Measurements from ENCODE around the gene SLC9A7. TPM values are rescaled to one million over a fixed set of nuclear protein-coding genes. Genes with fewer than 3 reads are reported as not detected.

Gene SLC9A7
- total RNA-seq, 1 donor from 2014 or later, result 8.6 TPM

DNA sequence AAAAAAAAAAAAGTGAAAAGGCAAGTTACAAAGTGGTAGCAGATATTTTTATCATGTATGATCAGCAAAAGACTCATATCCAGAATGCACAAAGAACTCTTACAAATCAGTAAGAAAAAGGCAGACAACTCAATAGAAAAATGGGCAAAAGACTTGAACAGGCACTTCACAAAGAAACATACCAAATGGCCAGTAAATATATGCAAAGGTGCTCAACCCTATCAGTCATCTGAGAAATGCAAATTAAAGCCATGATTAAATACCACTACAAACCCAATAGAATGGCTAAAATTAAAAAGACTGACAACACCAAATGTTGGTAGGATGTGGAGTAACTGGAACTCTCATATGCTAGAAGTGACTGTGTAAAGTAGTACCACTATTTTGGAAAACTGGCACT is 140.0 kb downstream of the SLC9A7 start:
- DNase-seq (ENCODE audit: low spot score) (no peak), ATAC-seq (no peak)

DNA sequence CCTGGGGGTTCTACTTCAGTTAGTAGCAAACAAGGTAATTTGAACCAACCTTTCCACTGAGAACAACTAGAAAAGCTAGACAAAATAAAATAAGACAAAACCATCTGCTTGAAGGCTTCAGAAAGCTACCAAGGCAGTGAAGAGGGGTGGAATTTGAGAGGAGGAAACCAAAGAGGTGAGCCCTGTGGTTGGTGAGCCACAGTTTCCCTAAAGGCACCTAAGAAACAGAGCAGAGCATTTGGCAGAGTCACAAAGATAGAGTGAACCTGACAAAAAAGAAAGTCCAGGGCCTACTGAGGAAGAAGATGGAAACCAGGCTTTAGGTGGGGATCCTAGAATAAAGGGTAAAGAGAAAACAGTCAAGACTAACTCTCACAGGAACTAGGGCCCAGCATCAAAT is 141.0 kb downstream of the SLC9A7 start:
- no peak for DNase-seq (ENCODE audit: low spot score)
- ATAC-seq, result no peak

DNA sequence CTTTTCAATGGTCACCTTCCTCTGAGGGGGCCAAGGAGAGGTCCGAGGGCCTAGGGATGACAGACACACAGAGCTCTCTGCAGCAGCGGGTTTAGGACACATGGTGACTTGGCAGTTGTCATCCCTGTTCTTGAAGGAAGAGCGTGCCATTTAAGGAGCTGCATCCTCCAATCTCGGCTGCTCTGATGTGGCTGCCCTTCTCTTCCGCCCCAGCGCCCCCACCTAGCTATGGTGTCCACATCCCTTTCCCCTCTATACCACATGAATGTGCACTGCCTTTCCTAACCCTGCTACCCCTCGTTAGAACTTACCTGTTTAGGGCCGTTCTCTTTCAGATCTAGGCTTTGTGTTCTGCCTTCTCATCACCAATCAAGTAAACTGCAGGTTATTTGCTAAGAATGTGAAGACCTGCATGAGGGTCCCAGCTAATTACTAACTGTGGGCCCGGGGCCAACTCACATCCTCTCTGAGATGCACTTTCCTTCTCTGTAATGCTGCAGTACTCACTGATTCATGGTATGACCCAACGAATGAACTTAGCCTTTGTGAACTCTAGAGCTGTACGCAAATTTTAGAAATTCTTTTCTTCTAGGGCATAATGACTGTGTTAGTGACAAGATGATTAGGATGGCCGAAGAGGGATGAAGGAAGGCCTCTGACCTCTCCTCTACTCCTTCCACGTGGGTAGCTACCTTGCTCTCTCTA is 147.1 kb downstream of the SLC9A7 start:
- no peak for ATAC-seq
- DNase-seq (ENCODE audit: low spot score), result no peak

DNA sequence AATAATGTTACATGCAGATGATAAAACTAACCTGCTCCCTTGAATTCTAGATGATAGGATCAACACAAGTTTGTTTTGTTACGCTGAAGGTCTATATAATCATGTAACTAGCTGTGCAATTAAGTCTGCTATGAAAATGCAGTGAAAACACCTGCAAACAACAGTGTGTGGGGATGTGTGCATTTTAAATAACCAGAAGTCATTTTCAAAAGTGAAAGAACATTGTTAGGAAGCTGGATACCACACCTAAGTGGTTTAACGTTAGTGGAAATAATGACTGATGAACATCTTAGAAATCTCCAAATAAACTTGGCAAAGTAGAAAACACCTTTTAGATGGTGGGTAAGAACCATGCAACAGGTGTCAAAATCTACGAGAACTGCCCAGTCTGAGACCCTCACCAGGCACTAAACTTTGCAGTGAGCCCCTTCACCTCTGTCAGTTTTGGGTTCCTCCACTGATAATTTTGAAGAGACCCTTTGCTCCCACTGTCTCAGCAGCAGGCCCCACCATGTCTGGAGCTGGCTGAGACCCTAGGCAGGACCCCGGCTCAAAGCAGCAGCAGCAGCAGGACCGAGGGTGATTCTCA is 148.8 kb downstream of the SLC9A7 start:
- DNase-seq (ENCODE audit: low spot score) (no peak), ATAC-seq (no peak)

DNA sequence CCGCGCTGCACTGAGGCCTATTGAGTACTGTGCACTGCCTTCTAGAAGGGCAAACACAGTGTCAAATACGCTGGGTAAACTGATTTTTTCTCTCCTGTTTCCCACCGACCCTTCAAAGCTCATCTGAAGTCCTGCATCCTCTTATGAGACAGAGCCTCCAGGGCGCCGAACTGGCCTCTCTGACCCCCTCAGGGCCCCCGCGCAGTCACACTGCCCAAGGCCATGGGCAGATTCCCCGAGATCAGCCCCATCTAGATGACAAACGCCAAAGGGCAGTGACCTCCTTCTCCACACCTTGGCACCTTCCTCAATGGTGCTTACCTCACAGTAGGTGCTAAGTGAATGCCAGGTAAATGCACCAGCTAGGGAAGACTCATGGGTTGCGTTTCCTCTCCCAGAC is 151.0 kb downstream of the SLC9A7 start:
- no peak for ATAC-seq

DNA sequence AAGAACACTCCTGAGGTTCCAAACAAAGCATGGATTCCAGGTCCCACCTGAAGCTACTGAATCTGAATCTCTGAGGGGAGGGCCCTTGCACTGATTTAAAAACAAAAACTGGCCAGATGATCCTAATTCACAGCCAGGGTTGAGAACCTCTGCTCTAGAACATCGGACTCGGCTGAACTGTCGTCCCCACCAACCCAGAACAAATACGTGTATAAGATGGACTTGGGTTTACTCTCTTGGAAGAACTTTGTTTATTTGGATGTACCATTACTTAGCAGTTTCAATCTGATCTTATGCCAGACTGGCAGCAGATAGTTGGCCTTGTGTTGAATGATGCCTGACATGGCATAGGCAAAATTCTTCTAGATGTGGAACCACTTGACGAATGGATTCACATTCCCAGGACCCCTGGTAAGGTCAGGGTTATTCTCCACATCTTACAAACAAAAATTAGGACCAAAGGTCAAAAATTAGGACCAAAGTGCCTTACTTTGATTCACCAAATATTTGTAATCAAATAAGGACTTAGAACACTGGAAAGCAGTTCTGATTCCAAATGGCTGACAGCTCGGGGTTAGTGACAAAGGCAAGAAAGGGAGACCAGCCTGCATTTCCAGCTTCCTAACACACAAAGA is 156.3 kb downstream of the SLC9A7 start:
- ATAC-seq, result peak; percentile 74

More for the DNA sequence above, 151.0 kb downstream of the SLC9A7 start:
- DNase-seq (ENCODE audit: low spot score), result no peak

DNA sequence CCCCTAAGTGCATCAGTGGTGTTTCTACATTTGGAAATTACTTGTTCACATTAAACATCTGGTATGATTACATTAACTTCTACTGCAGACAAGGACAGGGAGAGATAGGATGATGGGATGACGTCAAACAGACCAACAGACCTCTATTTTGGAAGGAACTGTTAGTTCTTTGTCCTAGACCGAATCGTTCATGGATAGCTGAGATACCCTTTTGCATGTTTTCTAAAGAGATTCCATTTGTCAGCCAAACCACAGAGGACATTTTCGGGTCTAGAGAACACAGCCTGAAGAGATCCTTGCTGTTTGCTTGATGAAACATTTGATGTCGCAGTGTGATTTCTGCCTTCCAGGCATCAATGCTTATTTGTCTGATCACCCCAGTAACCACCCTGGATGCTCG is 157.6 kb downstream of the SLC9A7 start:
- ATAC-seq, result no peak
- DNase-seq (ENCODE audit: low spot score), result no peak

More for the DNA sequence above, 156.3 kb downstream of the SLC9A7 start:
- DNase-seq (ENCODE audit: low spot score), result peak; percentile 51

DNA sequence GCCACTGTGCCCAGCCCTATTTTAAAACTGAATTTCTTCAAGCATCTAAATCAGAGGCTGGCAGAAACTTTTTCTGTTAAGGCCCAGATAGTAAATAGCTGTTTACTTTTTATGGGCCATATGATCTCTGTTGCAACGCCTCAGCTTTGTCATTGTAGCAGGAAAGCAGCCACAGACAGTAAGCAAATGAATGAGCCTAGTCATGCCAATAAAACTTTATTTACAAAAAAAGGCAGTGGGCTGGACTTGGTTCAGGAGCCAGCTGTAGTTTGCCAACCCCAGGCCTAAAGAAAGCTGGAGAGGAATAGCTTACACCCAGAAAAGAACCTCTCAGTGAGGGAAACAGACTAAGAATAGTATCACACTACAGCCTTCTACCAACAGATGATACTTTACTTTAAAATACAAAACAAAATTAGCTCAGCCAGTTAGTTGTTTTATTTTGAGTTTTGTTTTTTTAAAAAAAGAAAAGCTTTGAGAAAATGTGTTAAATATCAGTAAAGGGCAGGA is 159.8 kb downstream of the SLC9A7 start:
- no peak for DNase-seq (ENCODE audit: low spot score)
- ATAC-seq, result no peak

DNA sequence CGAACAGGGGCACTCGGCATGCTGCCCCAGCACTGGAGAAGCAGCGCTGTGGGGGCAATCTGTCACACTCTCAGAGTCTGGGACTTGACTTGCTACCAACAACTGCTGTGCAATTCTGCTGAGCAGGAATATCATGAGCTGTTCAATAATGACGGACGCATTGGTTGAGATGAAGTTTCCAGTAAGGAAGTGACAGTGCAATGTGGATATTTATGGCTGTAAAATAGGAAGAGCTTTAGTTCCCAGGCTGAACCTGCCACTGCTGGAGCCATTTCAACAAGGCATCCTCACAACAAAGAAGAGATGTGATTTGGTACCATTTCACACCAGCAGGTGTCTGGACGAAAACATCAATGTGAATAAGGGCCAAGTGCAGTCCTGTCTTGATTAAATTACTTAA is 161.1 kb downstream of the SLC9A7 start:
- no peak for ATAC-seq
- DNase-seq (ENCODE audit: low spot score), result no peak

DNA sequence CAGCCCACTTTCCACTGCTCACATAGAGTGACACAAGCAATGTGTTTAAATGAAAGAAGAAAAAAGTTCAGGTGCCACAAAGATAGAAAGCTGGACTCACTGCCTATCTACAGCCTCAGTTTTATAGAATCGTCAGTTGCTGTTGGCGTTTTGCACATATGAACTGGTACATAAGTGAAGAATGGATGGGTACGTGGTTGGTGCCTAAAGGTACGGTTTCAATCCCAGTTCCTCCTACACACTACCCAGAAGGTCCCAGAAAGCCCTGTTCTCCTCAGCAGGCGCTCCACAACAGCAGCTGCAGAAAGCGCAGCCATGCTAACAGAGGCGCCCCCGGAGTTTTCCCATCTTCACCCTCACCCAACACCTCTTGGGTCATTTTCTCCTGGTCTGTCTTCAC is 161.7 kb downstream of the SLC9A7 start:
- no peak for DNase-seq (ENCODE audit: low spot score)
- no peak for ATAC-seq

DNA sequence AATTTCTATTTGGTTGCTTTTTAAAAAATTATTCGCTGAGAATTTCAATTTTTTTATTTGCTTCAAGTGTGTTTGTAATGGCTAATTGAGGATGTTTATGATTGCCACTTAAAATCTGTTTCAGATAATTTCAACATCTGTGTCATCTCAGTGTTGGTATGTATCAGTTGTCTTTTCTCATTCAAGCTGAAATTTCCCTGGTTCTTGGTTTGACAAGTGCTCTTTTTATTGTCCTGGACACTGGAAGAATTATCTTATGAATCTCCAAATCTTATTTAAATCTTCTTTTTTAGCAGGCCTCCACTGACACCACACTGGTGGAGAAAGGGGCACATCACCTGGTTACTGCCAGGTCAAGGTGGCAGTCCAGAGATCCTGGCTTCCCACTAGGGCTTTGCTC is 163.8 kb downstream of the SLC9A7 start:
- ATAC-seq (no peak), DNase-seq (ENCODE audit: low spot score) (no peak)

DNA sequence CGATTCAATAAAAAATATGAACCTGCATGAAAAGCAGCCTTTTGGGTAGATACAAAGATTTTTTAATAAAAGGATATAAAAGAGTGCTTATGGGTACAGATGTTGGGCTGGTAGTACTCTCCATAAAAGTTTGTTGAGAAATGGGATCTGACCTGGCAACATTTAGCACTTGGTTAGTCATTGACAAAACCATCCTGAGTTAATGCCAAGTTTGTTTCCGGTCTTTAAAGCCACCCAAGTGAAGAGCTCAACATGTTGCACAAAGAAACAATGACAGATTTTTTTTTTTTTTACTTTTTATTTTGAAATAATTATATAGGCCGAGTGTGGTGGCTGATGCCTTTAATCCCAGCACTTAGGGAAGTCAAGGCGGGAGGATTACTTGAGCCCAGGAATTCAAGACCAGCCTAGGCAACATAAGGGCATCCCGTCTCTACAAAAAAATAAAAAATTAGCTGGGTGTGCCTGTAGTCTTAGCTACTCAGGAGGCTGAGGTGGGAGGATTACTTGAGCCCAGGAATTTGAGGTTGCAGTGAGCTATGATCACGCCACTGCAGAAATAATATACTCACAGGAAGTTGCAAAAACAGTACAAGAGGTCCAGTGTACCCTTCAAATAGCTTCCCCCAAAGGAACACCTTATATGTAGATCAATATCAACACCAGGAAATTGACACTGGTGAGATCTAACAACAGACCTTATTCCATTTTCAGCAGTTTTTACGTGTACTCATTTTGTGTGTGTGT is 168.8 kb downstream of the SLC9A7 start:
- no peak for DNase-seq (ENCODE audit: low spot score)
- ATAC-seq, result peak; percentile 86

DNA sequence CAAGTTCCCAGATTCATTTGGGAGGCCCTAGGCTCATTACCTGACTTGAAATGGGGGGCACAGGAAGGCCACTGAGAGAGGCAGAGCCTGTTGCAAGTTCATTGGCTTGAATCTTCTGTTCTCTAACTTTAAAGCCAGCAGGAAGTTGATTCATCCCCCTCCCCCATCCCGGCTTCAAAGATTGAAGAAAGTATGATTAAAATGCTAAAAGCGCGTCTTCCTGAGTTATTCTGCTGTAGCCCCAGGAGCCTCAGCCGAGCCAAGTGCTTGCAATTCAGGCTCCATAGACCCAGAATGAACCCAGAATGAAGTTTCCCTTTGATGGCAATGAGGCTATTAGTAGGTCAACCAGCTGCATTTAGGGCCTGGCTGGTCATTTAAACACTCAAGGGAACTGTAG is 170.7 kb downstream of the SLC9A7 start:
- DNase-seq (ENCODE audit: low spot score), result no peak
- peak; percentile 14 for ATAC-seq

DNA sequence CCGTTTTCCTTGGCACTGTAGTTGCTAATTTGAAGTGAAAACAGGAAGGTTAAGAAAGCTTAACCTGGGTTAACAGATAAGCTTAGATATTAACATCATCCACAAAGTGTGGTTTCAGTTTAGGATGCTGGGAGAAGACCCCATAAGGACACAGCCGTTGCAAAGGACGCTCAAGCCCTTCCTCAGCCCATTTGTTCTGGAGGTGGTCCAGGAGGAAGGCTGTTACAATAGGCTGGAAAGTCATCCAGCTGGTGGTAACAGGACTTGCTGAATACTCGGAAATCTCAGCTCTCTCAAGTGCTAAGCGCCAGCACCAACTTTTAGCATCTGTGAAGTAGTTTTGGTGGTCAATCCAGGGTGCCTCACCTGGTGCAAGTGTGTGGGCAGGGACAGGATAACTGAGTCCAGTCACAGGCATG is 171.2 kb downstream of the SLC9A7 start:
- DNase-seq (ENCODE audit: low spot score) (no peak), ATAC-seq (peak; percentile 41)

DNA sequence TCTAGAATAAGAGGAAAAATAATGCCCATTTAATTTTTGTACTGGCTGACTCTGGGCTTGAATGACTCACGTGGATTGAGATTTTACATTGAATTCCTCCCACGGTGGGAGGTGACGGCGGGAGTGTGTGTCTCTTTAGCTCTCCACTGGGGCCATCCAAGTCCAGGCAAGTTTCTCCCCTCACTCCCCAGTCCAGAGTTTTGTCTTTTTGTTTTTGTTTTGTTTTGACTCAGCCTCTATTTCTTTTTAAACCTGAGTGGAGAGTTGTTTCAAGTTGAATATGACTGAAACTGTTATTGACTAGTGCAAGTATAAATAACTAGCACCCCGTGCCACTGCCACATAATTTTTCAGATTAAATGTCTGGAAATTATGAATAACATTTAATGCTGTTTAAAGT is 171.8 kb downstream of the SLC9A7 start:
- DNase-seq (ENCODE audit: low spot score) (no peak), ATAC-seq (no peak)

DNA sequence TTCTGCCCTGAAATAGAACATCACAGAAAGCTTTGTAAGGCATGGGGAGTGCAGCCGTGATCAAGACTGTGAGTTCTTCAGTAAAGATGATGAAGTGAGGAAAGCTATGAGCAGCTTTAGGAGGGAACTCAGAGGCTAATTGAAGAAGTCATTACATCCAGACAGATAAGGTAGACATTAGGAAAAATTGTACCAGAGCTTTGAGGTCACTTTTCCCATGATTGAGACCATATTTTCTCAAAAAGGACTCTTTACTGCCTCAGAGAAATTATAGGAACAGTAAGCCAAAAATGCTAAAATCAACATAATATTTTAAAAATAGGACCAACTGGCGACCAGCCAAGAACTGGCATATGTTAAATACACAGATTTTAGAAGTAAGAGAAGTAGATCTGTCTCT is 174.2 kb downstream of the SLC9A7 start:
- ATAC-seq, result no peak

DNA sequence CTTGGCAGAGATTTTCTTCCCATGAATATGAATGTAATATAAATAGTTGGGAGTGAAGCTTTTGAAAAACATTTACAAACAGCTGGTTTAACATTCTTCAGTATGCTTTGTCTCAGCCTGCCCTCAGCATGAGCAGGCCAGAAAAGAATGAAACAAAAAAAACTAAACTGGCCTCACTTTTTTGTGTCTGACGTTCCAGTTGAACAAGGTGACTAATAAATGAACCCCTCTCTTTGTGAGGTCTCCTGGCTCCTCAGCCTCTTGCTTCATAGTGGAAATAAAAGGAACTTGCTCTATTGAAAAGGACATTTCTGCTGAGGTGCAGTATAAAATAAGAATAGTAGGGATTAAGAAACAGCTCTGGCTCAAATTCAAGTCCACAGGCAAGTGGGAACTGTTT is 176.0 kb downstream of the SLC9A7 start:
- ATAC-seq (no peak), DNase-seq (ENCODE audit: low spot score) (no peak)

More for the DNA sequence above, 174.2 kb downstream of the SLC9A7 start:
- no peak for DNase-seq (ENCODE audit: low spot score)

DNA sequence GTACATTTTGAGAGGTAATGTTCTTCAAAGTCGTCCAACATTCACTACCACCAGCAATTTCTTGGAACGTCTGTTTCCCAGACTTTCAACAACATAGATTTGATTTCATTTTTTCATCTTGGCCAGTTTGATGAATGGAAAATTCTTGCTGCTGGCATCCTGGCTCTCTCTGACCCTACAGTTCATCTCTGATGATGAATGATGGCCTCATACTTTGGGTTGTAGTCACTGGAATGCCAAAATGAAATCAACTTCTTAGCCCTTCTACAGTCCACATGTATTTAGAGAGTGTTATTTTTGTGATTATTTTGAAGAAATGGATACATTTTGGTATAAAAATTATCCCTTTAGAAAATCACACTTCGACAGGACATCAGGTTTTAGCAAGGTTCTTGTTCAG is 176.6 kb downstream of the SLC9A7 start:
- ATAC-seq, result no peak
- DNase-seq (ENCODE audit: low spot score), result no peak

DNA sequence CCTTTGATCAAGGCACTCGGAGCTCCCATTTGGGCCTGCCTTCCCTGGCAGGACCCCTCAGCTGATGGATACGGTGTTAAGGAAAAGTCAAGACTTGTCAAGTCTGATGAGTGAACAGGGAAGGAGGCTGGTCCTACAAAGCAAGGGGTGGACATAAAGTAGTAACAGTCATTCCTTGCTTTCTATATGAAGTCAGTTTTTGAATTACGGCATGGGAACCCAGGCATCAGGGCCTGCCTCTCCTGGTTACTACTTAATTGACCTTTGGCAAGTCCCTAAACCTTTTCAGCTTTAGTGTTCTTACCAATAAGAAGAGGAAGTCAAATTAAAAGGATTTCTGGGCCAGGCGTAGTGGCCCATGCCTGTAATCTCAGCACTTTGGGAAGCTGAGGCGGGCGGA is 178.3 kb downstream of the SLC9A7 start:
- no peak for ATAC-seq

DNA sequence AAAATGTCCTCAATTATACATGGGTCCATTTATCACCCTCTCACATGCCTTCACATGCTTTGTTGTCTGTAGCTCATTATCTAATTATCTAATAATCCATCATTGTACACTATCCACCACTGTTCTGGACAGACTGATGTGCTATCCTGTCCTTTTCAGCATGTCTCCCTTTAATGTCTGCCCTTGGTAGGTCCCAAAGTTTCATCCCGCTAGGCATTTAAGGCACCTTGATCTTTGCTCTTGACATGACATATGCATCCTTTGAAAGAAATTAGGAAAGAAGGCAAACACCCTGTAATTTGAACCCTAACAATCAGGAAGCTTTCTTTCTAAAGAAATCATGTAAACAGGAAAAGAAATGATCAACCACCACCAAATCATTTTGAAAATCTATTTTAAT is 179.7 kb downstream of the SLC9A7 start:
- ATAC-seq (no peak), DNase-seq (ENCODE audit: low spot score) (no peak)

More for the DNA sequence above, 178.3 kb downstream of the SLC9A7 start:
- DNase-seq (ENCODE audit: low spot score), result no peak

DNA sequence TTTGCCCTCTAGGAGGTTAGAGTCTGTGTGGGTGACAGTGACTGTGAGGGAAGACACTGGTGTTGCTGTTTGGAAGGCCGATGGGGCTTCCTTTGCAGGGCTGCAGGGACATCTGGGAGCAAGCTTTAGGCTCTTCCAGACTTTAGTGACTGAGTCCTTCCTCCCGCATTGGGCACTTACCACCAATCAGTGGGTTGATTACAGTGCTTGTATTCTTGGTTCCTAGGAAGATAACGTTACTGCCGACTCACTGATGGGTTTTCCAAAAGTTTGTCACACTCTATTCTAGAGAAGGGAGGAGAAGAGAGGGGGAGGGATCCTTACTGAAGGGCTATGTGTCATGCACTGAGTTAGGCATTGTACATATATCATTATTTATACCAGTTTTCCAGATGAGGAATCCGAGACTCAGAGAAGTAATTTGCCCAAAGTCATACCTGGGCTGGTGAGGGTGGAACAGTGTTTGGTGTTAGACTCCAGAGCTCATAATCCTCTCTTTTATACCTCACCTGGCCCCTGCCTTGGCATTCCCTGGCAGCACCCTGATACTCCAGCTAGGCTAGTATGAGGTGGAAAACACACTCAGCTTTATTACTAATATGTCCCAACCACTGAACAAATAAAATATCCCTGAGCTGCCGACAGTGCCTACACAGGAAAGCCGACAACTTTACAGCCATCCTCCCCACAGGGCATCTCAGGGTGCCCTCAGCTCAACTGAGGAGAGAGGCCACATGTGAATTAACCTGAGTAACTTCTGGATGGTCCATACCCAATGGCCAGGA is 181.5 kb downstream of the SLC9A7 start:
- DNase-seq (ENCODE audit: low spot score) (no peak), ATAC-seq (no peak)
